H1 (cell line): Measurements from ENCODE around the gene ZMIZ1.

Source experiments
- POLR2A ChIP-seq, 2 experiments: IDR thresholded peaks; 1 replicate in 1 of 2; 2 replicates in 1 of 2; pipeline ENCODE4 v1.6.1; 2011; ENCODE audit warnings: low read depth in 2 of 2, low read length in 2 of 2, mild to moderate bottlenecking in 2 of 2; ENCODE audit errors: control extremely low read depth in 1 of 2
- TF ChIP-seq, protein P1 (sequence below), 3 experiments: IDR thresholded peaks; 1 replicate in 2 of 3; 2 replicates in 1 of 3; pipeline versions ENCODE4 v1.5.1 to v1.6.1; 2011; ENCODE audit warnings: low read length in 3 of 3, mild to moderate bottlenecking in 3 of 3, inconsistent platforms in 2 of 3, low read depth in 1 of 3, moderate library complexity in 1 of 3; ENCODE audit not compliant: insufficient read depth in 1 of 3; ENCODE audit errors: control extremely low read depth in 1 of 3

GRCh38 chr10:79020015-79020491 lies 48.7 kb upstream of the ZMIZ1 start:
- TF ChIP-seq, protein P1, sequence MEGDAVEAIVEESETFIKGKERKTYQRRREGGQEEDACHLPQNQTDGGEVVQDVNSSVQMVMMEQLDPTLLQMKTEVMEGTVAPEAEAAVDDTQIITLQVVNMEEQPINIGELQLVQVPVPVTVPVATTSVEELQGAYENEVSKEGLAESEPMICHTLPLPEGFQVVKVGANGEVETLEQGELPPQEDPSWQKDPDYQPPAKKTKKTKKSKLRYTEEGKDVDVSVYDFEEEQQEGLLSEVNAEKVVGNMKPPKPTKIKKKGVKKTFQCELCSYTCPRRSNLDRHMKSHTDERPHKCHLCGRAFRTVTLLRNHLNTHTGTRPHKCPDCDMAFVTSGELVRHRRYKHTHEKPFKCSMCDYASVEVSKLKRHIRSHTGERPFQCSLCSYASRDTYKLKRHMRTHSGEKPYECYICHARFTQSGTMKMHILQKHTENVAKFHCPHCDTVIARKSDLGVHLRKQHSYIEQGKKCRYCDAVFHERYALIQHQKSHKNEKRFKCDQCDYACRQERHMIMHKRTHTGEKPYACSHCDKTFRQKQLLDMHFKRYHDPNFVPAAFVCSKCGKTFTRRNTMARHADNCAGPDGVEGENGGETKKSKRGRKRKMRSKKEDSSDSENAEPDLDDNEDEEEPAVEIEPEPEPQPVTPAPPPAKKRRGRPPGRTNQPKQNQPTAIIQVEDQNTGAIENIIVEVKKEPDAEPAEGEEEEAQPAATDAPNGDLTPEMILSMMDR (IDR thresholded peaks at IDR 0.05; ENCODE audit: control extremely low read depth in 1 of 3, insufficient read depth in 1 of 3, low read depth in 1 of 3, low read length in 3 of 3): no peak
- no peak for TF ChIP-seq POLR2A (IDR thresholded peaks at IDR 0.05; ENCODE audit: control extremely low read depth in 1 of 2, low read depth in 2 of 2, low read length in 2 of 2)
